ENCODE data around the gene SSTR3.
A peak's percentile ranks its signal among the peaks of the same experiment; 100 is the strongest.

SSTR3 gene

GRCh38 chr22:37229012-37229804, 16.9 kb upstream of the SSTR3 start:
- peak; percentile 19 to 27 for ATAC-seq

- peak in 1 of 2 donors; percentile 4 for ATAC-seq
Observed at GRCh38 chr22:37228106-37229011, 16.1 kb upstream of the SSTR3 start.

- ATAC-seq, result no peak
Observed at GRCh38 chr22:37226514-37226913, 14.2 kb upstream of the SSTR3 start.

- no peak for ATAC-seq
Observed at GRCh38 chr22:37226087-37226486, 13.8 kb upstream of the SSTR3 start.

GRCh38 chr22:37225481-37225880, 13.2 kb upstream of the SSTR3 start:
- no peak for ATAC-seq

GRCh38 chr22:37224757-37225420, 12.6 kb upstream of the SSTR3 start:
- no peak for ATAC-seq

GRCh38 chr22:37223965-37224551, 11.8 kb upstream of the SSTR3 start:
- ATAC-seq, result peak; percentile 56 to 57

GRCh38 chr22:37222440-37222971, 10.2 kb upstream of the SSTR3 start:
- peak; percentile 27 to 33 for ATAC-seq

GRCh38 chr22:37221424-37222333, 9.4 kb upstream of the SSTR3 start:
- ATAC-seq, result no peak

- no peak for ATAC-seq
Observed at GRCh38 chr22:37220543-37220981, 8.3 kb upstream of the SSTR3 start.

- ATAC-seq, result peak; percentile 24 to 35
Observed at GRCh38 chr22:37219533-37219932, 7.3 kb upstream of the SSTR3 start.

GRCh38 chr22:37218771-37219411, 6.6 kb upstream of the SSTR3 start:
- peak; percentile 84 to 86 for ATAC-seq

GRCh38 chr22:37218399-37218770, 6.1 kb upstream of the SSTR3 start:
- no peak for ATAC-seq

- ATAC-seq, result no peak
Observed at GRCh38 chr22:37215890-37216289, 3.6 kb upstream of the SSTR3 start.

- no peak for ATAC-seq
Observed at GRCh38 chr22:37214731-37215030, 2.4 kb upstream of the SSTR3 start.

- no peak for ATAC-seq
Observed at GRCh38 chr22:37213941-37214730, 1.9 kb upstream of the SSTR3 start.

- no peak for ATAC-seq
Observed at GRCh38 chr22:37213218-37213855, 1.1 kb upstream of the SSTR3 start.

GRCh38 chr22:37211866-37212173, 457 bp downstream of the SSTR3 start:
- no peak for ATAC-seq

GRCh38 chr22:37211075-37211865, 1.0 kb downstream of the SSTR3 start:
- ATAC-seq, result no peak
